HG03342 (cell line): ENCODE measurements around the gene AFAP1.

Experiments used
- ATAC-seq: cut with Tn5 transposase; IDR thresholded peaks from one replicate; pipeline ENCODE4 v1.9.1; 2021; ENCODE audit warnings: mild to moderate bottlenecking, moderate library complexity; ENCODE audit not compliant: unreplicated experiment

The AFAP1 gene

DNA sequence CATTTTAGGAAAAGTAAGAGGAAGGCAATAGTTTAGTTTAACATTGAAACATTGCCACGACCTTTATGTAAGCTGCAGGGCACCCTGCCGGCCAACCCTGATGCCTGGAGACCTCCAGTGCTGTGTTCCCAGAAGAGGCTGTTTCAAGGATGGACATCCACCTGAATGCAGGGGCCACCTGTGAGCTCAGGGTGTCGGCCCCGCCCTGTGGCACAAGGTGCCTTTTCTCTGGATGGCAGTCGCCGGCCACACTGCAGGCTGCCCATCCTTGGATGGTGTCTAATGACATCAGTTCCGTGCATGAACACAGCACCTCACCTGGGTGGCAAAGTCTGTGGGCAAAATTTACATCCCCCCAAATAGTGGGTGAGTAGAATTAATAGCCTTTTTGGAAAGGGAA, 180.0 kb downstream of the AFAP1 start:
- no peak for ATAC-seq

GRCh38 chr4:7759216-7759615, 180.4 kb downstream of the AFAP1 start:
- ATAC-seq: no peak

GRCh38 chr4:7758476-7758875, 181.2 kb downstream of the AFAP1 start:
- ATAC-seq: no peak

- no peak for ATAC-seq
Observed at GRCh38 chr4:7757501-7758471, 181.9 kb downstream of the AFAP1 start.

DNA sequence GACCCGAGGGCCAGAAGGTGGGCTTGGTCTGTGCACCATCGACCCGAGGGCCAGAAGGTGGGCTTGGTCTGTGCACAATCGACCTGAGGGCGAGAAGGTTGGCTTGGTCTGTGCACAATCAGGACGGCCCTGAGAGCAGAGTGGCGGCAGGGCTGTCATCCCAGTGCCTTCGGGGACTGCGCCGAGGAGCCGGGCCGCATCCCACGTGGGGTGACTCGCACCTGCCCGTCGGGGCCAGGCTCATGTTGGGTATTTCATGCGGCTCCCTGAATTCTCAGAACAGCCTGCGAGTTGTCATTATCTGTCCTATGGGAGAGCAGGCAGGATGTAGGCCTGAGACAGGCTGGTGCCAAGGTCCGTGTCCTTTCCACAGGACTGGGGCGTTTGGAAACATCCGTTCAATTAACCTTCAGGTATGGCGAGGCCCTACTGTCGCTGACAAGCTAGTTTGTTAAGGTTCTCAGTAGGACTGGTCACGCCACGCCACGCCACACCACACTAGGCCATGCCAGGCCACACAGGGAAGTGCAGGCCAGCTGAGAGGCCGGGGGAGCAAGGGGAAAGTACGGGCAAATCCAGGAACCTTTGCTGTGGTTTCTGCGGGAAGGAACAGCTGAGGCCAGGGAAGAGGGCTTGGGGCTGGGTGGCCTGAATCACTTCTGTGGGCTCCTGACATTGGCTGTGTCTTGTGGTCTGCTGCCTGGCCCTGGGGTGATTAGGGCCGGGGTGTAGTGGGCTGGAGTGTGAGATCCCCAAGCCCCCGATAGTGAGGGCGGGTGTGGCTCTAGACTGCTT, 182.9 kb downstream of the AFAP1 start:
- ATAC-seq: no peak

DNA sequence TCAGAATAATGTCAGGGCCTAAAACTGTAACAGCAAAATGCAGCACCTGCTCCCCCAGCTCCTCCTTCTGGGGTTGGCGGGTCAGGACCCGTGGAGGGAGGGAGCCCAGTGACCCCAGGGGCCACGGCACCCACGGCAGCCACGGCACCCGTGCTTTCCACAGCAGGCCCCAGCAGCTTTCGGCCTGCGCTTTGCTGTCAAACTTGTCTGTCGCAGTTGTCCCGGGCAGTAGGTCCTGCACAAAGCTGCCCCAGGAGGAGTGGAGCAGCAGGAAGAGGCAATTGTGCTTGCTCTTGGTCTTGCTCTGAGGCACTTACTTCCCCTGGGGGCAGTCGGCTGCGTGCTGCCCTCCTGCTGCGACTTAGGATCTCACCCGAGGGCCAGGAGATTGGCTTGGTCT, 183.6 kb downstream of the AFAP1 start:
- ATAC-seq: no peak

DNA sequence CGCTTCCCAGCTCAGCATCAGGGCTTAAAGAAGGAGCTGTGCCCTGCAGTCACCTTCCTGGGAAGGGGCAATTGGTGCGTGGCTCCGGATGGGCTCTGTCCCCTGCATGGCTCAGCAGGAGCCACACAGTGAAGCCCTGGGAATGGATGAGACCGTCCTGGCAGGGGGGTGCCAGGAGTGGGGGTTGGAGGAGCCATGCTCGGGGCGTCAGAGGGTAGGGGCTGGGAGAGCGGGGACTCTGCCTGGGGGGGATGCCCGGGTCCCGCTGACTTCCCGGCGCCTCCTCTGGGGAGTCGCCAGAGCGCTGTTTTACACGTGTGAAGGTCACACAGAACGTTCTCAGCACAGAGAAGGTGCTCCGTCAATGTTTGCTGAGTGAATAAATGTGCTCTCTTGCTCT, 184.1 kb downstream of the AFAP1 start:
- no peak for ATAC-seq

DNA sequence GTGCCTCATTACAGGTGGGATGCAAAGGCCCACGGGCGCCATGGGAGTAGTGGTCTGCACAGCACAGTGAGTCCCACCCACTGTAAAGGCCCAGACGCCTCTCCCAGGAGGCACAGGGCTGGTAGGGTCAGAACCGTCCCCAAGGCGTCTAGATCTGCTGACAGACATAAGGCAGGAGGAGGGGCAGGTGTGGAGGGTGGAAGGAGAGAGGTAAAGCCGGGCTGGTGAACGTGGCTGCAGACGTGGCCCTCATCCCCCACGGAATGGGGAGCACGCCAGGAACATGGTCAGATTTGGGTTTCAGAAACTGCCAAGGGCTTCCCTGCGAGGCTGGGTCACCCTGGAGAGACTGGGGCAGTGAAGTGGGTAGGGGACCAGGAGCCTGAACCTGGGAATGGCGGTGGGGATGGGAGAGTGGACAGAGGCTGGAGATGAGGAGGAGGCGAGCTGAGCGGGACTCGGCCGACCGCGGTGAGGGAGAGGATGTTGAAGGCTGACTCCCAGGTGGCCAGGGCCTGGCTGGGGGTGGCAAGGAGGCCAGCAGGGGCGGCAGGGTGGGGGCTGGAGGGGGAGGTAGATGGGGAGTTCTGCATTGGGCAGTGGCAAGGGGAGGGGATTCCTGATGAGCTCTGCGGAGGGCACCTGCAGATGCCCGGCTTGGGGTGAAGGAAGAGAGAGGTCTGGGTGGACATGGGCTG, 184.9 kb downstream of the AFAP1 start:
- no peak for ATAC-seq

DNA sequence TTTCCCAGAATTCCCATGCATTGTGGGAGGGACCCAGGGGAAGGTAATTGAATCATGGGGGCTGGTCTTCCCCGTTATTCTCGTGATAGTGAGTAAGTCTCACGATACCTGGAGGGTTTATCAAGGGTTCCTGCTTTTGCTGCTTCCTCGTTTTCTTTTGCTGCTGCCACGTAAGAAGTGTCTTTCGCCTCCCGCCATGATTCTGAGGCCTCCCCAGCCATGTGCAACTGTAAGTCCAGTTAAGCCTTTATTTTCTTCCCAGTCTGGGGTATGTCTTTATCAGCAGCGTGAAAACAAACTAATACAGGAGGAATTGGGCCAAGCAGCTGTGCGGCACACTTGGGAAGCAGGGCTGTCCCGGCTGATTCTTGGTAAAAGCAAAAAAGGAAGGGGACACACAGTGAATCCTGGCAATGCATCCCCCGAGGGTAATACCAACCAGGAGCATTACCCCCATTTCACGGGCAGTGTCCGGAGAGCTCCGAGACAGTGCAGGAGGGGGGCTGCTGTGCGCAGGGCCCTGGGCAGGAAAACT, 185.7 kb downstream of the AFAP1 start:
- no peak for ATAC-seq

DNA sequence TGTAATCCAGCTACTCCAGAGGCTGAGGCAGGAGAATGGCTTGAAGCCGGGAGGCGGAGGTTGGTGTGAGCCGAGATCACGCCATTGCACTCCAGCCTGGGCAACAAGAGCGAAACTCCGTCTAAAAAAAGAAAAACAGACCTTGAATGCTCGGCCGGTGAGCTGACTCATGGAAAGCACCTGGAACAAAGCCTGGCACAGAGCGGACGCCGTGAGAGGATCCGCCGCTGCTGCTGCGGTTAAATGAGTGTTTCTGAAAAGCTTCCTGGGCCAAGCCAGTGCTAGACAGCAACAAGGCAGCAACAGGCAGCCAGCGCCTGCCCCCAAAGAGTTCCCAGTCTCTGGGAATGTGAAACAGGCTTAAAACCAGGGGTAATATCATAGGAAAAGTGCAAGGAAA, 186.4 kb downstream of the AFAP1 start:
- ATAC-seq: no peak

DNA sequence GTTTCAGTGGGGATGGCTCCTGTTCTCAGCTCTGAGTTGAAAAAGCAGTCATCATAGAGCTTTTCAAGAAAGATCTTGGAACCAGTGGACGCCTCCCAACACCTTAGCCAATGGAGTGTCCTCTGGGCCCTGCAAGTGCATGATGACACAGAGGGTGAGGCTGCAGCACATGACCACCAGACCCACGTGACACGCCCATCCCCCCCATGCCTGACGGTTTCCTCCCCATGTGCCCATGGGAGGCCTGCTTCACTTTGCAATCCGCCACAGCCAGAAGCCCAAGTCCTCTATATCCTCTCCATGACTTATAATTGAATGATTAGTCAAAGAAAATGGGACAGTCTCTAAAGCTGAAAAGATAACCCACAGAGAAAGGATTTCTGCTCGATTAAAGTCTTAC, 187.0 kb downstream of the AFAP1 start:
- ATAC-seq: no peak

GRCh38 chr4:7750972-7751371, 188.7 kb downstream of the AFAP1 start:
- ATAC-seq: no peak

DNA sequence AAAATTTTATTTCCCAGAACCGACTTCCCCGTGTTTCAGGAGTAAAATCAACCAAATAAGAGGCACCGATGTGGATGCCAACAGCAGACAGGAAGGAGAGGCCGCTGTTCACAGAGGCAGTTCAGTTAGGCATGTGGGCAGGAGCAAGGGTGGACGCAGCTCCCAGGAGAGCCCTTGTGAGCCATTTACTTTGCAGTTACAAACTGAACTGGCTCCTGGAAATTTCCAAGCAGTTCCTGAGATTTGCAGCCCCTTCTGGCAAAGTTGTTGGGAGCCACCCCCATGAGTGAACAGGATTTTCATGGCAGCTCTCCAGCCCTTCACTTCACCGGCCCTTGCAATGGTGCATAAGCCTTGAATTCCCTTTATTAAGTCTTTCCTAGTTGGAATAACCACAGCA, 189.1 kb downstream of the AFAP1 start:
- no peak for ATAC-seq

- no peak for ATAC-seq
Observed at GRCh38 chr4:7747566-7747965, 192.1 kb downstream of the AFAP1 start.

GRCh38 chr4:7747062-7747385, 192.6 kb downstream of the AFAP1 start:
- no peak for ATAC-seq

GRCh38 chr4:7746351-7747061, 193.2 kb downstream of the AFAP1 start:
- no peak for ATAC-seq

DNA sequence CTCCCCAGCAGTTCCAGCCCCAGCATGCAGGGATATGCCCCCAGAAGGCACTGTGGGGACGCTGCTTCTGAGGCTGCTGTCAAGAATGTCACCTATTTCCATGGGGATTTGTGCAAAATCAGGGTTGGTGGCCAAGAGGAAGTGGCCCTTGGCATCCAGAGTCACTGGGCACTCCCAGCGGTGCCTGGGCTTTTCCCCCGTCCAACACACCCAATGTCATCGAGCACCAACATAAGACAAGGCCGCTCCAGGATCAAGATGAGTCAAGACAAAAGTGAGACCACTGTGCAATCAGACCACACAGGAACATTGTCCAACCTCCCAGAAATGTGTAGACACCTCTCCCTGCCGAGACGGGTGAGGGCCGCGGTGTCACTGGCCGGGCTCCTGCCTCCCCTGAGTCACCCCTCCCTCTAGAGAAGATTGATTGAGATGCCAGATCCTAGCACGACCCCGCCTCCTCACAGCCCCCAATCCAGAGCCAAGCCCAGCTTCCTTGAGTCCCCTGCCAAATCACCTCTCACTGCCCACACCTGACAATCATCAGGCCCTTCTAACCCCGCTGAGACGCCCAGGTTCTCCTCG, 194.3 kb downstream of the AFAP1 start:
- ATAC-seq: no peak

GRCh38 chr4:7744142-7744804, 195.4 kb downstream of the AFAP1 start:
- ATAC-seq: no peak

DNA sequence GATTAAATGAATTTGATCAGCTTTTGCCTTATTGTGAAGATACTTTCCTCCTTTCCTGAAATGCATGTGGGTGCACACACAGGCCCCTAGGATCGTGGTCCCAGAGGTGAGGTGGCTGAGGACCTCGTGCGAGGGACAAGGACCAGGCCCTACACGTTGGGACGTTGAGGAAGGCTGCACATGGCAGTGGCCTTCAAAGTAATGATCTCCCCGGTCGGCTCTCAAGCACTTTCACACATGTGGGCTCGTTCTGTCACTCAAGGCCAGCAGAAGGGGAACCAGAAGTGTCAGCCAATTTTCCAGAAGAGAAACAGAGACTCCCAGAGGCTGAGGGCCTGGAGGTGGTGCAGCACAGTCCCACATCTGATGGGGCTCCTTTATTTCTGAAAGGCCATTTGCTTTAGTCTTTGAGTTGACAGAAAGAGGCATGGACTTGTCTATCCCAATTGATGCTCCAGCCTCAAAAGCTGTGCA, 196.8 kb downstream of the AFAP1 start:
- ATAC-seq: no peak
